Hematopoietic multipotent progenitor cell treated with erythropoietin and hydrocortisone succinate and interleukin-3 and kit ligand, for 15 days (in vitro differentiated cells): ENCODE measurements around the gene NAP1L2.
"Not testable (repeated sequence)": the region's sequence is repeated elsewhere in the genome, so short reads cannot be mapped to it uniquely, and the experiment has no call there.

Source experiments
- DNase-seq: peaks from one replicate; pipeline ENCODE4 v3.0.0-alpha.2; 2015; ENCODE audit warnings: low spot score

NAP1L2 gene

GRCh38 chrX:73214426-73215094 lies at the start of gene NAP1L2:
TSS of gene NAP1L2 (minus strand) at chrX:73214851. CDS start at chrX:73214492, 359 bp downstream.
- DNase-seq: no peak

GRCh38 chrX:73262991-73263390 lies 48.3 kb upstream of the NAP1L2 start:
- DNase-seq: no peak

- no peak for DNase-seq
Observed at GRCh38 chrX:73239242-73239641, 24.6 kb upstream of the NAP1L2 start.

- DNase-seq: no peak
Observed at GRCh38 chrX:73217621-73218020, 3.0 kb upstream of the NAP1L2 start.

DNA sequence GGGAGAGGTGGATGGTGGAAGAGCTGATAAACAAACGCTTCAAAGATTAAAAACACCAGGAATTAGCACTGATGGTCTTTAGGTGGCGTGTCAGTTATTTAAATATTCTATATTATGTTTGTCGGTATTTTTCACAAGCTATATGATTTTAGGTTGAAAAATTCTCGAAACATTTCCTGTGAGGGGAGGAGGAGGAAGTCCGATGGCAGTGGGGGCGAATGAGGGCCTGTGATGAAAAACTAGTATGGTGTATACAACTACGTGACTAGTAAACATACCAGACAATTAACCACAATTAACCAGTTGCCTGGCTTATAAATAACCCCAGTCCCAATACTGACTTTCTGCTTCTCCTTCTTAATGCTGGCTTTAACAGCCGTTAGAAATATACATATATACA lies 595 bp upstream of the NAP1L2 start:
- no peak for DNase-seq

- DNase-seq: no peak
Observed at GRCh38 chrX:73213734-73214425, 771 bp downstream of the NAP1L2 start.

GRCh38 chrX:73206366-73206765 lies 8.3 kb downstream of the NAP1L2 start:
- DNase-seq: no peak

- no peak for DNase-seq
Observed at GRCh38 chrX:73182502-73183114, 32.0 kb downstream of the NAP1L2 start.

DNA sequence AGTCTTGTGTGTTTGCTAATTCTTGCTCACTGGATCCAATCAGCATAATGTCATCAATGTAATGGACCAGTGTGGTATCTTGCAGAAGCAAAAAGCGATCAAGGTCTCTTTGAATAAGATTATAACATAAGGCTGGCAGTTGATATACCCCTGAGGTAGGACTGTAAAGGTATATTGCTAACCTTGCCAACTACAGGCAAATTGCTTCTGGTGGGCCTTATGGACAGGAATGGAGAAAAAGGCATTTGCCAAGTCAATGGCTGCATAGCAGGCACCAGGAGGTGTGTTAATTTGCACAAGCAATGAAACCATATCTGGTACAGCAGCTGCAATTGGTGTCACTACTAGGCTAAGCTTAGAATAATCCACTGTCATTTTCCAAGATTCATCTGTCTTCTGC lies 45.7 kb downstream of the NAP1L2 start:
- DNase-seq: not testable (repeated sequence)
